GM19240 (cell line): Measurements from ENCODE around the gene ACER2.
A peak's percentile ranks its signal among the peaks of the same experiment; 100 is the strongest.

Source experiments
- DNase-seq: peaks from one replicate; pipeline ENCODE4 v3.0.0; 2011; ENCODE audit warnings: low spot score; ENCODE audit not compliant: insufficient read length

Gene ACER2

GRCh38 chr9:19481971-19482404, 73.2 kb downstream of the ACER2 start:
- no peak for DNase-seq

- DNase-seq: no peak
Measured at GRCh38 chr9:19484699-19485098, 75.9 kb downstream of the ACER2 start.

GRCh38 chr9:19485193-19485592, 76.4 kb downstream of the ACER2 start:
- DNase-seq: no peak

- DNase-seq: no peak
Measured at GRCh38 chr9:19486803-19487202, 78.0 kb downstream of the ACER2 start.

GRCh38 chr9:19488721-19489120, 79.9 kb downstream of the ACER2 start:
- no peak for DNase-seq

GRCh38 chr9:19490269-19490668, 81.5 kb downstream of the ACER2 start:
- no peak for DNase-seq

GRCh38 chr9:19490828-19491227, 82.0 kb downstream of the ACER2 start:
- no peak for DNase-seq

- no peak for DNase-seq
Measured at GRCh38 chr9:19492775-19493173, 84.0 kb downstream of the ACER2 start.

- peak; percentile 13 for DNase-seq
Measured at GRCh38 chr9:19493174-19493811, 84.5 kb downstream of the ACER2 start.

- DNase-seq: no peak
Measured at GRCh38 chr9:19493876-19494275, 85.1 kb downstream of the ACER2 start.

GRCh38 chr9:19495186-19496028, 86.6 kb downstream of the ACER2 start:
- no peak for DNase-seq

GRCh38 chr9:19496321-19497050, 87.7 kb downstream of the ACER2 start:
- no peak for DNase-seq

GRCh38 chr9:19497276-19497675, 88.5 kb downstream of the ACER2 start:
- no peak for DNase-seq

- no peak for DNase-seq
Measured at GRCh38 chr9:19498015-19498414, 89.2 kb downstream of the ACER2 start.
